ENCODE results near the gene FGF18. TPM values are rescaled to one million over a fixed set of nuclear protein-coding genes. Genes with fewer than 3 reads are reported as not detected.

FGF18 gene
- total and polyA plus RNA-seq, 9 of the 15 experiments (the other 6 are each of a cell fraction or from before 2014, with no cell fraction given) = 0.05 to 0.18 (median 0.11) TPM; not detected in 6

DNA sequence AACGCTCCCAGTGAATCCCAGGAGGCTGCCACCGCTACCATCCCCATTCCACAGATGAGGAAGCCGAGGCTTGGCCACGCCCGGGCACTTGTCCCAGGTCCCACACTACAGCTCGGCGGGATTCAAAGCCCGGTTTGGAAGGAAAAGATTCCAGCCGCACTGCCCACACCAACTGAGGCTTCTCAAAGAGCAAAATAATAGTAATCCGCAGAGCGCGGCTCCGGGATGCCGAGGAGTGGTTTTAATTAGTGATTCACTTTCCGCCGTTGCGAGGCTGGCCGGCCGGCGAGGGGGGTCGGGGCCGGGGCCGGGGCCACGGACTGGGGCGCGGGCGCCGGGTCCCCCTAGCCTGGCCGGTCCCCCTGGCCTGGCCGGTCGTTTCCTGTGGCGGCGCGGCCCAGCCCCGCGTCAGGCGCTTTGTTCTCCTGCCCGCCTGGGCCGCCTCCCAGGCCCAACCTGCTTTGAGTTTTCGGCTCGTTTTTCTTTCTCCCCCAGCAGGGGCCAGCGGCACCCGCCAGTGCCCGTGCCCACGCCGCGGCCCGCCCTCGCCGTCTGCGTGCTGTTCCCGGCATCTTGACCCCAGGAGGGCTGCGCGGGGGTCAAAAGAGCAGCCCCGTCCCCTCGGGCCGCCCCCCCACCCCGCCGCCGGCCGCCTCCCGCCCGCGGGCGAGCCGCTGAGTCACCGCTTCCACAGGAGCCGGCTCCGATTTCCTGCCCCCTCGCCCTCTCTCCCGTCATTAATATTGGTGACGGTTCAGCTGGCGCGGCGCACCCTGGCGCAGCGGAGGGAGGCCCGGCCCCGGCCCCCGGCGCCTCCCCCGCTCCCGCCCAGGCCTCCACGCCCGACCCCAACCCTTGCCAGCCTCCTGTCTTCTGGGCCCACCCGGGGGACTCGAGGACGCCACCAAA is 31.2 kb downstream of the FGF18 start (continued):
- TF ChIP-seq RBM25 (IDR thresholded peaks at IDR 0.05; ENCODE audit: low read depth, low read length, severe bottlenecking) (peak; percentile 14), RBM15 (IDR thresholded peaks at IDR 0.05; ENCODE audit: insufficient read depth, low read length) (no peak), CHD1 (IDR thresholded peaks at IDR 0.05; ENCODE audit: low read length) (no peak), KDM1A (IDR thresholded peaks at IDR 0.05) (no peak), NR2C2 (CRISPR knock-in tag; IDR thresholded peaks at IDR 0.05) (no peak), NR2C2 (tag; IDR thresholded peaks at IDR 0.05) (peak; percentile 20; the same call in 1 of the 2 replicates), SMAD4 (CRISPR knock-in tag; conservative IDR thresholded peaks at IDR 0.05) (no peak), PCBP2 (IDR thresholded peaks at IDR 0.05; ENCODE audit: low read depth, low read length, poor library complexity, severe bottlenecking) (no peak), RBM22 (IDR thresholded peaks at IDR 0.05; ENCODE audit: low read depth, low read length, poor library complexity, severe bottlenecking) (no peak), JUND (IDR thresholded peaks at IDR 0.05; ENCODE audit: borderline replicate concordance, low read depth, low read length) (peak; percentile 48; the same call in 1 of the 2 replicates), JUND (tag; IDR thresholded peaks at IDR 0.05; ENCODE audit: borderline replicate concordance, low read depth, low read length) (no peak; the same call in 2 of the 3 replicates), DNMT1 (IDR thresholded peaks at IDR 0.05) (no peak), HBP1 (CRISPR knock-in tag; IDR thresholded peaks at IDR 0.05) (no peak)
- TF ChIP-seq, protein P1, sequence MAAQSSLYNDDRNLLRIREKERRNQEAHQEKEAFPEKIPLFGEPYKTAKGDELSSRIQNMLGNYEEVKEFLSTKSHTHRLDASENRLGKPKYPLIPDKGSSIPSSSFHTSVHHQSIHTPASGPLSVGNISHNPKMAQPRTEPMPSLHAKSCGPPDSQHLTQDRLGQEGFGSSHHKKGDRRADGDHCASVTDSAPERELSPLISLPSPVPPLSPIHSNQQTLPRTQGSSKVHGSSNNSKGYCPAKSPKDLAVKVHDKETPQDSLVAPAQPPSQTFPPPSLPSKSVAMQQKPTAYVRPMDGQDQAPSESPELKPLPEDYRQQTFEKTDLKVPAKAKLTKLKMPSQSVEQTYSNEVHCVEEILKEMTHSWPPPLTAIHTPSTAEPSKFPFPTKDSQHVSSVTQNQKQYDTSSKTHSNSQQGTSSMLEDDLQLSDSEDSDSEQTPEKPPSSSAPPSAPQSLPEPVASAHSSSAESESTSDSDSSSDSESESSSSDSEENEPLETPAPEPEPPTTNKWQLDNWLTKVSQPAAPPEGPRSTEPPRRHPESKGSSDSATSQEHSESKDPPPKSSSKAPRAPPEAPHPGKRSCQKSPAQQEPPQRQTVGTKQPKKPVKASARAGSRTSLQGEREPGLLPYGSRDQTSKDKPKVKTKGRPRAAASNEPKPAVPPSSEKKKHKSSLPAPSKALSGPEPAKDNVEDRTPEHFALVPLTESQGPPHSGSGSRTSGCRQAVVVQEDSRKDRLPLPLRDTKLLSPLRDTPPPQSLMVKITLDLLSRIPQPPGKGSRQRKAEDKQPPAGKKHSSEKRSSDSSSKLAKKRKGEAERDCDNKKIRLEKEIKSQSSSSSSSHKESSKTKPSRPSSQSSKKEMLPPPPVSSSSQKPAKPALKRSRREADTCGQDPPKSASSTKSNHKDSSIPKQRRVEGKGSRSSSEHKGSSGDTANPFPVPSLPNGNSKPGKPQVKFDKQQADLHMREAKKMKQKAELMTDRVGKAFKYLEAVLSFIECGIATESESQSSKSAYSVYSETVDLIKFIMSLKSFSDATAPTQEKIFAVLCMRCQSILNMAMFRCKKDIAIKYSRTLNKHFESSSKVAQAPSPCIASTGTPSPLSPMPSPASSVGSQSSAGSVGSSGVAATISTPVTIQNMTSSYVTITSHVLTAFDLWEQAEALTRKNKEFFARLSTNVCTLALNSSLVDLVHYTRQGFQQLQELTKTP (IDR thresholded peaks at IDR 0.05; ENCODE audit: low read depth in 1 of 2, partially characterized antibody in 2 of 2) = no peak
- TF ChIP-seq, protein P2, sequence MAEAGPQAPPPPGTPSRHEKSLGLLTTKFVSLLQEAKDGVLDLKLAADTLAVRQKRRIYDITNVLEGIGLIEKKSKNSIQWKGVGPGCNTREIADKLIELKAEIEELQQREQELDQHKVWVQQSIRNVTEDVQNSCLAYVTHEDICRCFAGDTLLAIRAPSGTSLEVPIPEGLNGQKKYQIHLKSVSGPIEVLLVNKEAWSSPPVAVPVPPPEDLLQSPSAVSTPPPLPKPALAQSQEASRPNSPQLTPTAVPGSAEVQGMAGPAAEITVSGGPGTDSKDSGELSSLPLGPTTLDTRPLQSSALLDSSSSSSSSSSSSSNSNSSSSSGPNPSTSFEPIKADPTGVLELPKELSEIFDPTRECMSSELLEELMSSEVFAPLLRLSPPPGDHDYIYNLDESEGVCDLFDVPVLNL (CRISPR knock-in tag; IDR thresholded peaks at IDR 0.05; ENCODE audit: low read depth) = no peak
- TF ChIP-seq, protein P3, sequence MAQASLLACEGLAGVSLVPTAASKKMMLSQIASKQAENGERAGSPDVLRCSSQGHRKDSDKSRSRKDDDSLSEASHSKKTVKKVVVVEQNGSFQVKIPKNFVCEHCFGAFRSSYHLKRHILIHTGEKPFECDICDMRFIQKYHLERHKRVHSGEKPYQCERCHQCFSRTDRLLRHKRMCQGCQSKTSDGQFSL (CRISPR knock-in tag; IDR thresholded peaks at IDR 0.05) = peak; percentile 87
- TF ChIP-seq, protein P3 (tag; IDR thresholded peaks at IDR 0.05) = no peak
